OCI-LY3 (cell line): ENCODE results near the gene NUDT19.
"Not testable (repeated sequence)": the region's sequence is repeated elsewhere in the genome, so short reads cannot be mapped to it uniquely, and the experiment has no call there.

Source experiments
- H2AFZ ChIP-seq: fragments of 200-600, 300-600 bp; shearing (Covaris generic); 2 replicates; pipeline ENCODE4 v1.6.0; 2014; ENCODE audit warnings: antibody characterized with exemption, low read depth, low read length
- H3K27ac ChIP-seq: fragments of 200-600, 300-600 bp; sonication (generic); 2 replicates; pipeline ENCODE4 v1.5.1; 2014; ENCODE audit warnings: mild to moderate bottlenecking, low read length, moderate library complexity, mixed read lengths
- H3K27me3 ChIP-seq: fragments of 200-600, 300-600 bp; sonication (generic); 2 replicates; pipeline ENCODE4 v1.6.1; 2014; ENCODE audit warnings: low read depth, low read length, mixed read lengths
- H3K36me3 ChIP-seq: fragments of 200-600, 300-600 bp; sonication (generic); replicated peaks from 2 replicates; pipeline ENCODE3; 2014; ENCODE audit warnings: low read depth, low read length, mixed read lengths
- H3K4me1 ChIP-seq: fragments of 300-600, 200-600 bp; sonication (generic); 2 replicates; pipeline ENCODE4 v1.6.1; 2014; ENCODE audit warnings: low read length, mixed read lengths
- H3K4me2 ChIP-seq: fragments of 200-600, 300-600 bp; sonication (generic); 2 replicates; pipeline ENCODE4 v1.6.1; 2014; ENCODE audit warnings: low read length, mixed read lengths
- H3K4me3 ChIP-seq: fragments of 300-600, 200-600 bp; sonication (generic); 2 replicates; pipeline ENCODE4 v1.5.1; 2014; ENCODE audit warnings: antibody characterized with exemption, mild to moderate bottlenecking, low read length, moderate library complexity
- H3K79me2 ChIP-seq: fragments of 300-600, 200-600 bp; shearing (Covaris generic); 2 replicates; pipeline ENCODE4 v1.6.1; 2014; ENCODE audit warnings: mild to moderate bottlenecking, low read length, mixed read lengths
- H3K9ac ChIP-seq: fragments of 300-600, 200-600 bp; shearing (Covaris generic); 2 replicates; pipeline ENCODE4 v1.6.0; 2014; ENCODE audit warnings: mild to moderate bottlenecking, low read length, moderate library complexity
- H3K9me3 ChIP-seq: fragments of 200-600, 300-600 bp; shearing (Covaris generic); 2 replicates; pipeline ENCODE4 v1.6.1; 2014; ENCODE audit warnings: low read length, mixed read lengths; ENCODE audit not compliant: insufficient read depth
- H4K20me1 ChIP-seq: fragments of 200-600, 300-600 bp; sonication (generic); 2 replicates; pipeline ENCODE4 v1.6.1; 2016; ENCODE audit warnings: low read length, mixed read lengths; ENCODE audit not compliant: insufficient read depth
- EZH2phosphoT487 ChIP-seq: fragments of 200-600 bp; shearing (Covaris generic); IDR thresholded peaks from 2 replicates; pipeline ENCODE4 v1.6.1; 2018; ENCODE audit warnings: antibody characterized with exemption, mixed run types, low read depth
- TF ChIP-seq, protein P1 (sequence below): fragments of 200-600, 300-600 bp; sonication (generic); IDR thresholded peaks from 2 replicates; pipeline ENCODE4 v1.5.1; 2014; ENCODE audit warnings: antibody characterized with exemption, low read length, low read depth

The NUDT19 gene

DNA sequence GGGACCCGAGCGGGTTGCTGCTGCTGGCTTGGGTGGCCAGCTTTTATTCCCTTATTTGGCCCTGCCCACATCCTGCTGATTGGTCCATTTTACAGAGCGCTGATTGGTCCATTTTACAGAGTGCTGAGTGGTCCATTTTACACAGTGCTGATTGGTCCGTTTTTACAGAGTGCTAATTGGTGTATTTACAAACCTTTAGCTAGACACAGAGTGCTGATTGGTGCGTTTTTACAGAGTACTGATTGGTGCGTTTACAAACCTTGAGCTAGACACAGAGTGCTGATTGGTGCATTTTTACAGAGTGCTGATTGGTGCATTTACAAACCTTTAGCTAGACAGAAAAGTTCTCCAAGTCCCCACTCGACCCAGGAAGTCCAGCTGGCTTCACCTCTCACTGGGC, 8.5 kb downstream of the NUDT19 start:
- not testable (repeated sequence) for H3K27ac ChIP-seq, H3K4me3 ChIP-seq, H2AFZ ChIP-seq, H3K4me1 ChIP-seq, H3K27me3 ChIP-seq, H3K4me2 ChIP-seq, H3K9me3 ChIP-seq, H3K9ac ChIP-seq
- Histone ChIP-seq H3K36me3 (peaks cover 46% of the 10 kb centered on the region), H4K20me1 (peaks cover 36% of the 10 kb centered on the region), H3K79me2 (peaks cover 99% of the 10 kb centered on the region)

- H3K27ac ChIP-seq, result no peak overlapping the region
- H3K4me2 ChIP-seq, result no peak overlapping the region
- no peak overlapping the region for H3K9ac ChIP-seq
- peaks cover 23% of the 10 kb centered on the region for H4K20me1 ChIP-seq
- H3K79me2 ChIP-seq, result peaks cover 99% of the 10 kb centered on the region
- no peak overlapping the region for H3K4me3 ChIP-seq
- H3K9me3 ChIP-seq, result peaks cover 8% of the 10 kb centered on the region; the same call in 1 of the 2 replicates
- TF ChIP-seq EZH2phosphoT487, result no peak
- TF ChIP-seq, protein P1, sequence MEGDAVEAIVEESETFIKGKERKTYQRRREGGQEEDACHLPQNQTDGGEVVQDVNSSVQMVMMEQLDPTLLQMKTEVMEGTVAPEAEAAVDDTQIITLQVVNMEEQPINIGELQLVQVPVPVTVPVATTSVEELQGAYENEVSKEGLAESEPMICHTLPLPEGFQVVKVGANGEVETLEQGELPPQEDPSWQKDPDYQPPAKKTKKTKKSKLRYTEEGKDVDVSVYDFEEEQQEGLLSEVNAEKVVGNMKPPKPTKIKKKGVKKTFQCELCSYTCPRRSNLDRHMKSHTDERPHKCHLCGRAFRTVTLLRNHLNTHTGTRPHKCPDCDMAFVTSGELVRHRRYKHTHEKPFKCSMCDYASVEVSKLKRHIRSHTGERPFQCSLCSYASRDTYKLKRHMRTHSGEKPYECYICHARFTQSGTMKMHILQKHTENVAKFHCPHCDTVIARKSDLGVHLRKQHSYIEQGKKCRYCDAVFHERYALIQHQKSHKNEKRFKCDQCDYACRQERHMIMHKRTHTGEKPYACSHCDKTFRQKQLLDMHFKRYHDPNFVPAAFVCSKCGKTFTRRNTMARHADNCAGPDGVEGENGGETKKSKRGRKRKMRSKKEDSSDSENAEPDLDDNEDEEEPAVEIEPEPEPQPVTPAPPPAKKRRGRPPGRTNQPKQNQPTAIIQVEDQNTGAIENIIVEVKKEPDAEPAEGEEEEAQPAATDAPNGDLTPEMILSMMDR, result no peak
- no peaks in the 10 kb centered on the region for H3K4me1 ChIP-seq
- no peaks in the 10 kb centered on the region for H3K27me3 ChIP-seq
- H2AFZ ChIP-seq, result no peak overlapping the region
- H3K36me3 ChIP-seq, result peaks cover 61% of the 10 kb centered on the region
Measured at GRCh38 chr19:32702010-32702409, 10.4 kb downstream of the NUDT19 start.

DNA sequence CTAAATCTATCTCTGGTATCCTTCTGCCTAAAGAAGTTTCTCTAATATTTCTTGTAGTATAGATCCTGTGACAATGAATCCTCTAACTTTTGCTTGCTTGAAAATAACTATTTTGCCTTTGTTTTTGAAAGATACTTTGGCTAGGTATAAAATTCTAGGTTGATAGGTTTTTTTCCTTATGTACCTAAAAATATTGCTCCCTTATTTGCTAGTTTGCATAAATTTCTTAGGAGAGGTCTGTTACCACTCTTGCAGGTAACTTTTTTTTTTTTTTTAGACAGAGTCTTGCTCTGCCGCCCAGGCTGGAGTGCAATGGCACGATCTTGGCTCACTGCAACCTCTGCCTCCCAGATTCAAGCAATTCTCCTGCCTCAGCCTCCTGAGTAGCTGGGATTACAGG, 12.4 kb downstream of the NUDT19 start:
- Histone ChIP-seq H3K36me3 (peaks cover 70% of the 10 kb centered on the region), H3K79me2 (peaks cover 93% of the 10 kb centered on the region), H4K20me1 (peaks cover 16% of the 10 kb centered on the region)
- not testable (repeated sequence) for H3K27me3 ChIP-seq, H3K4me1 ChIP-seq, H3K4me3 ChIP-seq, H2AFZ ChIP-seq, H3K27ac ChIP-seq, H3K9me3 ChIP-seq, H3K4me2 ChIP-seq, H3K9ac ChIP-seq

GRCh38 chr19:32708457-32708856, 16.8 kb downstream of the NUDT19 start:
- Histone ChIP-seq H3K27ac (no peak overlapping the region), H3K36me3 (peaks cover 54% of the 10 kb centered on the region), H2AFZ (no peak overlapping the region), H3K79me2 (peaks cover 52% of the 10 kb centered on the region), H3K4me3 (no peak overlapping the region), H4K20me1 (peaks cover 7% of the 10 kb centered on the region), H3K9ac (no peak overlapping the region), H3K9me3 (peaks cover 5% of the 10 kb centered on the region; the same call in 1 of the 2 replicates), H3K4me1 (no peaks in the 10 kb centered on the region), H3K4me2 (no peak overlapping the region), H3K27me3 (no peaks in the 10 kb centered on the region)
- TF ChIP-seq EZH2phosphoT487, result no peak
- TF ChIP-seq, protein P1, result no peak

DNA sequence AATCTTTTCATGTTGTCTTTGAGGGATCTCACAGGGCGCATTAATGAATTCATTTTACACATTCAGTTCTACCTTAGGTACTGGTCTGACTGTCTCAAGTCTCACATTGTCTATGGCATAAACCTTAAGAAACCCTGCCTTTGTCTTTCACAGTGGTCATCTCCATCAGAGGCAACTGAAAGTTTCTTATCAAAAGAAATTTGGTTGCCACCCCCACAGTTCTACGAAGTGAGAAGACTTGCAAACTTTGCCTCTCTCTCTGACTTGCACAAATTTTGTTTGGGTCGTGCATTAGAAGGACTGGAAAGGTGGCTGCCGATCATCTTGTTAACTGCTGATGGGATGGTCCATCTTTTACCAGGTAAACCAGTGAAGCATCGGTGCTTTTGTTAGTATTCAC, 17.4 kb downstream of the NUDT19 start:
- Histone ChIP-seq H3K9ac (no peak overlapping the region), H3K4me3 (no peak overlapping the region), H2AFZ (no peak overlapping the region), H3K27ac (no peak overlapping the region), H3K4me1 (no peaks in the 10 kb centered on the region), H3K36me3 (peaks cover 54% of the 10 kb centered on the region), H3K27me3 (no peaks in the 10 kb centered on the region), H3K9me3 (peaks cover 2% of the 10 kb centered on the region; the same call in 1 of the 2 replicates), H3K4me2 (no peak overlapping the region), H4K20me1 (peaks cover 7% of the 10 kb centered on the region), H3K79me2 (peaks cover 47% of the 10 kb centered on the region)
- no peak for TF ChIP-seq EZH2phosphoT487
- TF ChIP-seq, protein P1, result no peak
